GM21515 (cell line): Measurements from ENCODE around the gene RIT2.

Source experiments
- ATAC-seq: cut with Tn5 transposase; IDR thresholded peaks from one replicate; pipeline ENCODE4 v1.9.1; 2021; ENCODE audit not compliant: unreplicated experiment

RIT2 gene

DNA sequence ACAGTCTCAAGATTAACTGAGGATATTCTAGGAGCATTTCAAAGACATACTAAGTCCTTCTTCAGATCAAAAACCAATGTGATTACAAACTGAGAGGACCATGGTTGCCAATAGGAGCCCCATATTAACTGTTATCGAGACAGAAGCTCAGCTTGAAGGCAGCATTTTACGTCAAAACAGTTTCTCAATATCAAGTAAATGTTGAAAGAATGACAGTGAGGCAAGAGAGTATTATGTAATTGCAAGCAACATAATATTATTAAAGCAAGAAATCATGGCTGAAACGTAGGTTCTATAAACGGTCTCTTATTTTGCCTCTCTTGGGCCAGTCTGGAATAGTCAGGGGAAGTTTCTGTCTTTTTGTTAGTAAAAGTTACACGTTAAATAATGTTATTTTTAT lies 22.9 kb downstream of the RIT2 start:
- no peak for ATAC-seq

DNA sequence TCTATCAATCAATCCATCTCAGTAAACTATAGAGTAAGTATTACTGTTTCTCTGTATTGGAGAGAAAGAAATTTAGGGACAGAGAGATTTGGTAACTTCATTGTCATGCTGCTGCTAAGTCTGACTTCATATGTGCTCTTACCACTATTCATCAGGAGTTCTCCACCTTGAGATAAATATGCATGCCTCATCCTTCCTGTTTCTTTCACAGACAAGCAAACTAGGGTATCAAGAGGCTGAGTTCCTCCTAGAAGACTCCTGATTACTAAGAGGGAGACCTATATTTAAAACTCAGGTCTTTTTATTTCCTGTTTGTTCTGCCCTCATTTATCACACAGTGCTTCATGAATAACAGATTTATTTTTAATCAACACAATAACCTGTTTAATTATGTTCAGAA lies 34.1 kb downstream of the RIT2 start:
- no peak for ATAC-seq

DNA sequence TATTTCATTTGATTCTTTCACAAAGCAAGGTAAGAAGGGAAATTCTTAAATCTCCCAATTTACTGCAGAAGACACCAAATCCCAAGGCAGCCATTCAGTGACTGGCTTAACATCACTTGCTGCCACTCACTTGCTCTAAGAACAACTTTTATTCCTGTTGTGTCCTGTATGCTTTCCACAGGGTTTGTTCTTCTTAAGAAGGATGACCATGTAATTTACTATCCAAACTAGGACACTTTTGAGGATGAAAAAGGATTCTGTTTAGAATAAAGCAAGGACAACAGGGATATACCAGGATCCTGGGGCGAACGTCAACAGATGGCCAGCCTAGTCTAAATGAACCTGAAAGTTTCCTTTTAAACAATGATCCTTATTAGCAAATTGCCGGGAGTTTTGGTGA lies 34.8 kb downstream of the RIT2 start:
- no peak for ATAC-seq

DNA sequence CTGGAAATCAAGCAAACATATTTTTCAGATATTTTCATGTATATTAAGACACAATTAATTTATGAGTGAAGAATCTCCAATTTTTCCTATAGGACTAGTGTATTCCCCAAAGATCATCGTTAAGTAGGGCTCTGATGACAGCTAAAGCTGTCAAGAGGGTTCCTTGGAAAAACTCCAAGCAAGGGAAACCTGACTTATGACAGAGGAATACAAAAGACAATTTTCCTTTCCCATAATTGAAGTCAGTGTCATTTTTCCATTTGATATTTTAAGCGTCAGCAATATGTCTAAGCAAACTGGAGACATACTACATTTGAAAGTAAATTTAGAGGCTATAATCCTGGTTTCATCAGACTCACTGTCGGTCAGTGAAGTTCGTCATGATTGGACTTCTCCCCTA lies 36.1 kb downstream of the RIT2 start:
- no peak for ATAC-seq

DNA sequence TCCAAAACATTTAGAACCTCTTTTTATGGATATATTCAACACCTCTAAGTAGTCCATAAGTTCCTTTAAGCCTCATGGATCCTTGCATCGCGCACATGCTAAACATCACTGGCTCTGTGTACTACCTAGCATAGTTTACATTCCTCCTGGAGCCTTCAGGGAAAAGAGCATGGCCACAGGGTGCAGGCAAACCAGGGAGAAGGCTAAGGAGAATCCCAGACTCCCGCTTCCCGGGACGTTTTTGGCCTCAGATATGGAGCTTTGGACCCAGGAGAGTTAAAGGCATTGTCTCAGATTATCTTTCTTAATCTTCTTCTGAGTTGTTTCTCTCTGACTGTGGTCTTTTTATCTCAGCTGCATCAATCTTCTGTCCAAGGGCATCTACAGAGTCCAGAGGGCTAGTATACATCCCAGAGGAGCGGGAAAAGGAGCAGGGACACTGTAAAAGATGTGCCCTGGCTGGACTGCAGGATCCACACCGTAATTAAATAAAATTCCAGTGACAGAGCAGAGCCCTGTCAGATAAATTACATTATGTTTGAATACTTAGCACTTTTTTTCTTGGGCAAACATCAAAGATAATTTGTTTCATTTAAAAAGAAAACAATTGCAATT lies 36.9 kb downstream of the RIT2 start:
- no peak for ATAC-seq

DNA sequence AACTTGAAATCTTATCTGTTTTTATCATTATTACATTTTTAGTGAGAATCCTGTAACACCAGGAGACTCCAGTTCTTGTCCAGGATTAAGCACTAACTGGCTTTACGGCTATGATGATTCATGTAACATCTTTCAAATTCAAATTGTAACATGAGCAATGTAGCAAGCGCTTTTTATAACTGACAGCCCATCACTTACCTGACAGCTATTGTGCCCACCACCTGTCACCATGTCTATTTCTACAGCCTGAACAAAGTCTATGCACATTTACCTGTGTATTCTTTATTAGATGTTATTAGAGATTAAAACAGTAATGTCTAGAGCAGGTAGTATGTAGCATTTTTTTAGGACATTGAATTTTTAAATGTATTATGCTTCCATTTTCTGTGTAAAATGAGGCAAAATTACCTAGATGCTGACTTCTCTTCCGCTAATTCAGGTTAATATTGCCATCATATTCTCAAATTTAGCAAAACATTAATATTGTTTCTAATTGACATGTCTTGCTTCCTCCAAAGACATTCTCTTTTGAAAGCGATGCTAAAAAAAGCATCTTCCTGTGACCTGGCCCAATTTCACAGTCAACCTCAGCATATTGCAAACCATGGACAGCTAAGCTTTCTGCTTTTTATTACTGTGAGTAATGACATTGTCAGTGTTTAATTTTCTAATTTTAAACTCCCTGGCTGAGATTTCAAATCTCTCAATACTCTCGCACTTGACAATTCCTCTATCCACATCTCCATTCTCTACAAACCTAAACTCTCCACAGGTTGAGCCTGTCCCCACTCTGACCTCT lies 37.8 kb downstream of the RIT2 start:
- ATAC-seq: no peak

DNA sequence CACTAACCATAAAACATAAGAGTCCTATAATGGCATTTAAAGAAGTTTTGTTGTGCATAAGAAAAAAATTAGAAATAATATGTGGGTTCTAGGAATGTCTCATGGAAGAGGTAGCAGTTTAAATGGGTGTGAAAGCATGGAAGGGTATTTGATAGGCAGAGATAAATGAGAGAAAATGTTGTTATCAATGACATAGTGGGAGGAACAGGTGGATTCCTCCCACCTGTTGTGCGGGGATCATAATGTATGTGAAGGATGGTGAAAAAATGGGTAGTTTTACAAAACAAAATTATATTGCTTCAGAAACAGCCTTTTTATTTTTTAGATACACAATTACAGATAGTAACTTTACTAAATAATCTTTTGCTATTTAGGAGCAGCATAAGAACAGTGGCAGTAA lies 41.7 kb downstream of the RIT2 start:
- ATAC-seq: no peak

DNA sequence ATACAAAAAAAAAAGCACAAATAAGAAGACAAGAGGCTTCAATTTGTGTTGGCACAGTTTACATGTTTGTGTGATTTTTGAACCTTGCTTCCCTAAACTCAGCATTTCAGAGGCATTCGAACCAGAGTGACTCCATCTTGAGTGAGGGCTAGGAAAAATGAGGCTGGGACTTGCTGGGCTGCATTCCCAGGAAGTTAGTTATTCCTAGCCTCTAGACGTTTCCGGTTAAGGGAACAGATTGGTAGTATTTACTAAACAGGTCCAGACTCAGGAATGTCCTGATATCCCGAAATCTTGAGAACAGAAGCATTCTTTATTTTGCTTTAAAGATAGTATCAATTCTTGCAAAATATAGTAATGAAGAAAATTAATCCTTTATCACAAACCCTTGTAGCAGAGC lies 46.7 kb downstream of the RIT2 start:
- no peak for ATAC-seq

DNA sequence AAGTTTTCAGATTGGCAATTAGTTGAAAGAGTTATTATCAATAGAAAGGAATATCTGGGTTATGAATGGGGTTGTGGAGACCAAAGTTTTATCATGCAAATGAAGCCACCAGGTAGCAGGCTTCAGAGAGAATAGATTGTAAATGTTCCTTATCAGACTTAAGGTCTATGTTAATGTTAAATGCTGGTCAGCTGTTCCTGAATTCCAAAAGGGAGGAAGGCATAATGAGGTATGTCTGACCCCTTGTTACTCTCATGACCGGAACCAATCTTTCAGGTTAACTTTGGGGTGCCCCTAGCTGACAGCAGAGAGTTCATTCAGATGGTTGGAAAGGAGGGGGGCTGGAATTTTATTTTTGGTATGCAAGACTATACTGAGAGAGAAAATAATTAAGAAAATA lies 47.9 kb downstream of the RIT2 start:
- ATAC-seq: no peak

DNA sequence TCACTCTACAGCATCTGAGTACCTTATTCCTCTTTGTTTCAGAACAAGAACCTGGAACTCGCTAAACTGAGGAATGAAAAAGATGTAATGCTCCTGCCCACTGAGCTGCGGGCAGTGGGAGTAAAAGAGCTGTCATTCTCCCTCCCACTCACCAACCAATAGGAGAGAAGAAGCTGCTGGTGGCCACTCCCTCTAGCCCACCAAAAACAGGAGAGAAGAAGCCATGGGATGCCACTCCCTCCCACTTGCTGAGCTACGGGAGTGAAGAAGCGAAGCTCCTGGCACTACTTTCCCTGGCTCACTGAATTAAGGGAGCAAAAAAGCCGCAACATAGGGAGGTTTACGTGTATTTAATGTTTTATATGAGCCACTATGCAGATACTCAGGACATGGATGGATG lies 53.7 kb downstream of the RIT2 start:
- ATAC-seq: no peak

DNA sequence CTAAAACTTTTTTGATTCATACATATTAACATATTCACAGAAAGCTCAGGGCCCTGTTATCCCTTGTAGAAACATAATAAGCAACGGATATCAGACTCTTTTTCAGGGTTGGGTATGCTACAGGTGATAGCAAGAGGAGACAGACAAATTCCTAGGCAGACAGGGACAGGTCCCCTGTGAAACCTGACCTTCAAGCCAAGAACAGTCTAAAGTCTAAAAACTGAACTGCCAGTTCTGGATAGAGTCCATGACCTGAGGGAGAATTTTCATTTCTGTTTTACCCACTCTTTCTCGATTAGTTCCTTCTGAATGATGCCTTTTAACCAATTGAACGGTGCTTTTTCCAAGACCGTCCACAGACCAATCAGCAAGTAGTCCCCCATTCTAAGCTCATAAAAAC lies 54.2 kb downstream of the RIT2 start:
- ATAC-seq: no peak

DNA sequence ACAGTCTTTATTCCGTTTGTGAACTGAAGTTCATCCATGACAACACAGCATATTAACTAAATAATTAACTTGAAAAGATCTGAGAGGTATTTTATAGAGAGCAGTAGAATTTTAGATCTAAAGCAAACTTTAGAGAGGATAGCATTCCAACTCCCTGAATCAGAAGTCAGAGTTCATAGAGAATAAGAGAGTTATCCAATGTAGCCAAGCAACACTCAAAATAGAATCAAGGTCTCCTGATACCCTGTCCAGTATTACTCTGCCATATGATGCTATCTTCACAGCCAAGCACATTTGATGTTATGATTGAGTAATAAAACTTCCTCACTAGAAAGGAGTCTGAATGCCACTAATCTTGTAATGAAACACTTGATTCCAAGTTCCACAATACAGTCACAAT lies 55.5 kb downstream of the RIT2 start:
- no peak for ATAC-seq

DNA sequence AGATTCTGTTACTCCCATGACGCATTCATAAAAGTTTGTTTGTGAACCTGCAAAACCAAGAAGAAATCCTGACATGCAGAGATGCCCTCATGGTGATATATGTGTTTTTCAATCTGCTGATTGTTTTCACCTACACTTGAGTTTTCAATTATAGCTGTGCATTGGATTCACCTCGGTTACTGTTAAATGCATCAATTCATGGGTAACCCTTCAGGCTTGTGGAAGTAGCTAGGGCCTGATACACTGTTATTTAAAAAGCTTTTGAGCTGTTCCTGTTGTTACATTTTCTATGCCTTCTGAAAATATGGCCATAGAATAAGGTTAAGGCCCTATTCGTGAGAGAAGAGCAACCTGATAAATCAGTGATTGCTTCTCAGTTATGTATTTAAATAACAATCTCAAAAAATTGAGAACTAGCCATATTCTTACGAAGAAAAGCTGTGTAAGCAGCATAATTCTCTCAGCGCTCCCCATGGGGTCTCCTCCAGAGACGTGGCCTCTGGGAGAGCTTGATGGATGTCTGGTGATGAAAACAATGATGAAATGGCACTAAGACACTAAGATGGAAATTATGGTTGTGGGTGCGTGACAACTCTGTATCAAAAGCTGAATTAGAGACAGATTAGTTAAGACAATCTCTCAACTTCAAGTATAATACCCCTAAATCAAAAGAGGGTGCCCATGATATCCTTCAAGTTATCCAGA lies 60.5 kb downstream of the RIT2 start:
- no peak for ATAC-seq

DNA sequence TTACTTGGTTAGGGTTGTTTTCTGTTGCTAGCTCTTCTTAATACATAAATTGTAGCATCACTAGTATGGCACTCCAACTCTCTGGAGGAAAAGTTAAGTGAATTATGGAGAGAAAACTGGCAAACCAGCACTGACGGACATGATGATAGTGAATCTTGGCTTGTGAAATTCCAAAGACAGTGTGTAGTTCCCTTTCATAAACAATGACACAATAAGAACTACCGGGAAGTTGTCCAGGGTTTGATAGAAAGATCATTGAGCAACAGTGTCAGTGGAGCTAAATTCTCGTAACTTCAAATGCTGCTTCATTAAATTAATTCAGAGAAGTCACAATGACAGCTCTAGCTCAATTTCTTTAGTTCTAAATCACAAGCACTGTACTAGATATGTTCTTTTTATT lies 66.5 kb downstream of the RIT2 start:
- ATAC-seq: no peak

DNA sequence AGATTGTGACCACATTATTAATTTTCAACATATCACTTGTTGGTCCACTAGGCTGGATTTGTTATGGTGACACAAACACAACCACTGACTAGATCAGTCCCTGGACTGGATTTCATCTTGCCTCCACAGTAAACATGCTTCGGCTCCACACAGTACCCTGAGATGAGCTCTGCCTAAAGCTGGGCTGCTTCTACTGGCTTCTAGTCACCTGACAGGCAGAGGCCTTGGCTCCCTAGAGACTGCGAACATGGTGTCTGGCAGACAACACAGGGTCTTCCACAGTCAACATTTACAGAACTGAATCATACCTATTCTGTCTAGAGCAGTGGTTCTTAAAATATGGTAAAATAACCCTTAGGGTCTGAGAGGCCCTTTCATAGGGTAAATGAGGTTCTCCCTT lies 69.2 kb downstream of the RIT2 start:
- ATAC-seq: no peak

DNA sequence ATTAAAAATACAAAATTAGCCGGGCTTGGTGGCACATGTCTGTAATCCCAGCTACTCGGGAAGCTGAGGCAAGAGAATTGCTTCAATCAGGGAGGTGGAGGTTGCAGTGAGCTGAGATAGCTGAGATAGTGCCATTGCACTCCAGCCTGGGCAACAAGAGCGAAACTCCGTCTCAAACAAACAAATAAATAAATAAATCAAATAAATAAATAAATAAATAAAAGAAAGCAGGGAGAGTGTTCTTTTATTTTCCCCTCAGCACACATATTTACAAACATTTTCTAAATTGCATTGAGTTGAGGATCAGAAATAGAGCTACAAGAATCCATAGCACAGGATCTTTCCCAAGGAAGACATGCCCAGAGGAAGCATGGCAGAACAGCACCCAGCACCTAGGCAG lies 71.9 kb downstream of the RIT2 start:
- ATAC-seq: no peak

DNA sequence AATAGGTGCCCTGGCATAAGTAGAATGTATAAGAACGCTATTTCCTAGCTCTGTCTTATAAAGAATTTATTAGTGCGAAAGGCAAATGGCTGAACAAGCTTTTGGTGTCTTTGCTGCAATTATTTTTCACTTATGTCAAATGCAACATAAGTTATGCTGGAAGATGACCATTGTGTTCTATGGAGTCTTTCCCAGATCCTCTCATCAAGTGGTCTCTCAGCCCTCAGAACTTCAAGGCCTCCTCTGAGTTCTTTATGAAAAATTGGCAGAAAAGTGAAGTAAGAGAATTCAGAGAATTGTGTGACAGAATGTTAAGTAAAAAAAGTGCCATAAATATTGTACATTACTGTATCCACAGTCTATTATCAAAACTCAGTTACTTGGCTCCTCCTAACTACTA lies 75.2 kb downstream of the RIT2 start:
- no peak for ATAC-seq

DNA sequence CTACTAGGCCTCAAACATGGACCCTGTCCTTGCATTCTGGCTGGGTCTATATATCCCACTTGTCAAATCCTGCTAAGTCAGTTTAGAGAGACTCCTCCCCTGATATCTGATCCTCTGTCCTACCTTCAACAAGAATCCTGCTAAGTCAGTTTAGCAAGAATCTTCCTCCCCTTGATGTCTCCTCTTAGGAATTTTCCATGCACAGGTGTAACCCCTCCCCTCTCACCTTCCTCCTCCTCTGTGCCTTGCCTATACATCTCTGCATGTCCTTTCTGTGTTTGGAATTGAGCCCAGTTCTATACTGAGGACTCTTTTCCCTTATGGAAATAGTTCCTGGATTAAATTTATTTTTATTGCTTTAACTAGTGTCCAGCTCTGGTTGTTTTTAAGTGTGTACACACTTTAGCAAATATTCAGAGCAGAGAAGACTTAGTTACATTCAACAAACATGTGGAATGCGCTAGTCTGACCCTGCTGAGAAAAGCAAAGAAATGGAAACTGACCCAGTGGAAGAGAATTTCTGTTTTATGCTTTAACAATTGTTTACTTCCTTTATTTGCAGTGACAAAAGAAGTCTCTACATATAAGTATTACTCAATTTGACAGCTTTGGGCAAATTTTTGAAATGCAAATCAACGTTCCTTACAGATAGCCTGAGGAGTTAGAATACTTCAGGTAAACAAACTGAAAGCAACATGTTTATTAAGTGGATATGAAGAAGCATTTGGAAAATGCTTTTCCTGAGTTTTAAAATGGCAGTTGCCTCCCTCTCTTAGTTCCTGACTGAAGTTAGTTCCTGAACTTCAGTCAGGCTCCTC lies 80.6 kb downstream of the RIT2 start:
- no peak for ATAC-seq

DNA sequence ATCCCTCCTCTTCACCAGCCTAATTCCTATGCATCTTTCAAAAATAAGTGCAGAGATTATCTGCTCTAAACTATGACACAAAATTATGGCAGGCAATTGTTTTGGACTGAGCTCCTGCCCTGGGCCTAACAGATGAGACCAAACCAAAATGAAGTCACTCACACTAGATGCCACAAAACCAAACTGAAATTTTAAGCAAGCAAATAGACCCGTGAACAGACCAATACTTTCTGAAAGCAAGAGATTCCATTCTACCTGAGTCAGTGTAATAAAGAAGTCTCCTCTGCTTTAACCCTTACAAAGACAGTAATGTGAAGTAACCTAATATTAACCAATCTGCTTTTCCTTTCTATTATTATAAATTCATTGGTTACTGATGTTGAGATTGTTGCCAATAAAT lies 84.3 kb downstream of the RIT2 start:
- no peak for ATAC-seq

DNA sequence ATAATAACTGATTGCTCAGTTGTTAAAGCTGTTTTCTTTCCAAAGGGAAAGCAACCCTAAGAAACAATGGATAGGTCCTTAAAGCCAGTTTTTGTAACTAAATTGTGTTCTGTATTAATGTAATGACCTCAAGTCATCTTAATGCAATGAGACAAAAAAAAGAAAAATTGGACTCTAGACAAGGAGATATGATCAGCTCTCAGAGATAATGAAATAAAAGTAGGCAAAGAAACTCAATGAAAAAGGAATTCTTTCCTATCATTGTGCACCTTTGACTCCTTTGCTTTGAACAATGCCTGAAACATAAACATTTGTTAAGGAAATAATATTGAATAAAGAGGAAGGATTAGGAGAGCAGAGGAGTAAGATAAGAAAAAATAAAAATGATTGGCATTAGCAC lies 86.1 kb downstream of the RIT2 start:
- no peak for ATAC-seq

DNA sequence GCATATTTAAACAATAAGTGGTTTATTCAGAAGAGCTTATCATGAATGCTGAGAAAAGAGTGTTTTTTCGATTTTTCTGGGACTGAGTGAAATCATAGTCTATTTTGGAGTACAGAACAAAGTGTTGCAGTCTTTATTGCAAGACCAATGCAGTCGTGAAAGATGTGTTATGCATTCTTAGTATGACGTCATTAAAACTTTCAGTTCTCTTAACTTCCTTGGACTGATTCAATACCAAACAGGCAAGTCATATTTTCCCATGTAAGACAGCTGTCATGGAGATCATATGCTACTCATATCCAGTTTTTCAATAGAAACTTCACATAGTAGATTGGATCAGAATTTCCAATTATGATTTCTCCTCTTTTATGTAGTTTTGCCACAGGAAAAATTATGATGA lies 92.6 kb downstream of the RIT2 start:
- no peak for ATAC-seq

DNA sequence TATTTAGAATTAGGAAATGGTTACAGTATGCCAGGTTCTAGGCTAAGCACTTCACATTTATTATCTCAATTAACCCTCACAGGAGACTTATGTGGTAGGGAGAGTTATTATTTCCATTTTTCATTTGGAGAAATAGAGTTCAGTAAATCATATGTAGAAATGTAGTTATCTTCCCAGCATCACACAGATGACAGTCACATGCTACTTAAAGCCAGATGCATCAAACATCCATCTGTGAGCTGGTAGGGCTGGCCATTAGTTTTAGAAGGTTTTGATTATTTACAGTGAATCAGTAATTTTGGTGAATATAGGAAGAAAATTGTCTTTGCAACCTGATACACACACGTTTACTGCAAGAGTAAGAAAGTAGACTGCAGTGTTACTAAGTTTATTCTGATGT lies 97.9 kb downstream of the RIT2 start:
- no peak for ATAC-seq
